Measurements from ENCODE around the gene TRIM61. TPM values are rescaled to one million over a fixed set of nuclear protein-coding genes. Genes with fewer than 3 reads are reported as not detected.

TRIM61 gene
- total and polyA plus RNA-seq, 2 of the 4 experiments (the other 2 are of a cell fraction), result 1.5 to 4.7 TPM

DNA sequence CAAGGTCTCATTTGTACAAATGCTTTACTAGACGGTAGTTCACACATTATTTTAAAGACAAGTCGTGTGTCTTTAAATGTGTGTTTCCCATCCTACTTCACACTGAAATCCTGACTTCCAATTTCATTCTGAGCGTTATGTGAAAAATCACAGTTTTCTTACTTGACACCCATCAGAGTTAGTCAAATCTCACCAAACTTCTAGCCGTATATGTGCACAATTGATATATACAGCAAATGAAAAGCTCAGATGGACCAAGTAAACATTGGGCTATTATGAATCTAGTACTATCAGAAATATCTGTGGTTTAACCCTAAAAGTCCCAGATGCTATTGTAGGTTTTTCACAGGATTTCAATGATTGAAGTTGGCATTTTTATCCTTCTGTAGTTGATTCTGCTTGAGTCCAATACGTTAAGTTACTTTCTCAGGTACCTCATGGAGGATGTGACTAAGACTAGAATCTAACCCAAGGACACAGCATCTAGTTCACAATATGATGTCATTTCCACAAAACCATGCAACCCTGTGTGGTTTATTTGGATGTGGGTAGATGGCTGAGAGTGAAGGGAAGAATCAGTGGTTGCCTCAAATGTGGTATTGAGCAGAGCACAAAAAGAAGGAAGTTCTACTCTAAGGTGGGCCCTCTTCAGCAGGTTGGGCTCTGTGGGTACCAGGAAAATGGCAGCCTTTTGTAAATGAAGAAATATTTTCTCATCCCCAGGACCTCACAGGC is 32.2 kb upstream of the TRIM61 start:
- no TSS peak for BruUV-seq (replicated peaks)
- no peak for DNase-seq
- Histone ChIP-seq H3K56ac (ENCODE audit: extremely low read depth, insufficient read depth, low read length) (no peak overlapping the region), H2BK15ac (ENCODE audit: low read depth, low read length) (no peak overlapping the region), H3K4me3 (ENCODE audit: insufficient read depth, low read depth, low read length) (no peak overlapping the region), H3K4me1 (ENCODE audit: control insufficient read depth, insufficient read depth, low read length) (no peaks in the 10 kb centered on the region), H3K9me3 (ENCODE audit: control insufficient read depth, insufficient read depth, low read length) (no peaks in the 10 kb centered on the region), H3K9me1 (ENCODE audit: insufficient read depth, low read length) (no peaks in the 10 kb centered on the region), H2BK120ac (ENCODE audit: low read depth, low read length) (no peak overlapping the region), H2AFZ (replicated peaks; ENCODE audit: low read length, poor library complexity) (peak overlapping the region; percentile 21), H3K79me1 (ENCODE audit: low read depth in 1 of 2, low read length in 2 of 2) (no peaks in the 10 kb centered on the region), H4K8ac (ENCODE audit: low read depth in 2 of 2, low read length in 2 of 2) (no peak overlapping the region), H4K5ac (ENCODE audit: low read depth, low read length) (no peak overlapping the region), H3K27ac (ENCODE audit: insufficient read depth, low read length) (no peak overlapping the region), H3K23ac (ENCODE audit: low read depth, low read length) (no peak overlapping the region), H3K36me3 (ENCODE audit: control insufficient read depth, insufficient read depth, low read length) (no peaks in the 10 kb centered on the region), H3K9ac (ENCODE audit: low read depth, low read length) (no peak overlapping the region), H3K14ac (replicated peaks; ENCODE audit: low read depth, low read length) (no peak overlapping the region), H2AK5ac (ENCODE audit: low read depth, low read length) (no peak overlapping the region), H2AK9ac (replicated peaks; ENCODE audit: low read depth, low read length, poor library complexity) (no peak overlapping the region), H2BK5ac (ENCODE audit: low read depth, low read length, poor library complexity, severe bottlenecking) (no peak overlapping the region), H3K4me2 (ENCODE audit: low read depth, low read length) (no peak overlapping the region), H4K20me1 (ENCODE audit: insufficient read depth, low read length) (no peaks in the 10 kb centered on the region), H2BK20ac (ENCODE audit: low read depth, low read length) (no peak overlapping the region), H4K91ac (ENCODE audit: insufficient read depth, low read depth, low read length) (no peak overlapping the region), H3K4ac (ENCODE audit: low read depth, low read length) (no peak overlapping the region), H3K27me3 (ENCODE audit: control insufficient read depth, insufficient read depth, low read length) (no peaks in the 10 kb centered on the region), H3K18ac (ENCODE audit: low read depth, low read length) (no peak overlapping the region)
- no peak for TF ChIP-seq RCOR1 (IDR thresholded peaks at IDR 0.05; ENCODE audit: insufficient replicate concordance, low read length)
- TF ChIP-seq POLR2A (IDR thresholded peaks at IDR 0.05; ENCODE audit: low read depth, low read length), result no peak
- TF ChIP-seq MAFK (IDR thresholded peaks at IDR 0.05; ENCODE audit: low read depth, low read length), result no peak
- TF ChIP-seq RFX5 (IDR thresholded peaks at IDR 0.05; ENCODE audit: low read depth, low read length), result no peak
- TF ChIP-seq BHLHE40 (IDR thresholded peaks at IDR 0.05; ENCODE audit: low read depth, low read length), result no peak
- no peak for TF ChIP-seq RAD21 (IDR thresholded peaks at IDR 0.05; ENCODE audit: low read length)
- TF ChIP-seq CEBPB (IDR thresholded peaks at IDR 0.05; ENCODE audit: low read depth, low read length), result no peak
- no peak for TF ChIP-seq NFE2L2 (IDR thresholded peaks at IDR 0.05; ENCODE audit: low read depth, low read length)
- TF ChIP-seq CHD1 (IDR thresholded peaks at IDR 0.05; ENCODE audit: low read depth, low read length), result no peak
- TF ChIP-seq, protein P1, sequence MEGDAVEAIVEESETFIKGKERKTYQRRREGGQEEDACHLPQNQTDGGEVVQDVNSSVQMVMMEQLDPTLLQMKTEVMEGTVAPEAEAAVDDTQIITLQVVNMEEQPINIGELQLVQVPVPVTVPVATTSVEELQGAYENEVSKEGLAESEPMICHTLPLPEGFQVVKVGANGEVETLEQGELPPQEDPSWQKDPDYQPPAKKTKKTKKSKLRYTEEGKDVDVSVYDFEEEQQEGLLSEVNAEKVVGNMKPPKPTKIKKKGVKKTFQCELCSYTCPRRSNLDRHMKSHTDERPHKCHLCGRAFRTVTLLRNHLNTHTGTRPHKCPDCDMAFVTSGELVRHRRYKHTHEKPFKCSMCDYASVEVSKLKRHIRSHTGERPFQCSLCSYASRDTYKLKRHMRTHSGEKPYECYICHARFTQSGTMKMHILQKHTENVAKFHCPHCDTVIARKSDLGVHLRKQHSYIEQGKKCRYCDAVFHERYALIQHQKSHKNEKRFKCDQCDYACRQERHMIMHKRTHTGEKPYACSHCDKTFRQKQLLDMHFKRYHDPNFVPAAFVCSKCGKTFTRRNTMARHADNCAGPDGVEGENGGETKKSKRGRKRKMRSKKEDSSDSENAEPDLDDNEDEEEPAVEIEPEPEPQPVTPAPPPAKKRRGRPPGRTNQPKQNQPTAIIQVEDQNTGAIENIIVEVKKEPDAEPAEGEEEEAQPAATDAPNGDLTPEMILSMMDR (conservative IDR thresholded peaks at IDR 0.05; ENCODE audit: low read depth, low read length), result no peak
- TF ChIP-seq MAZ (IDR thresholded peaks at IDR 0.05; ENCODE audit: borderline replicate concordance, low read depth, low read length), result no peak
- TF ChIP-seq, protein P2, sequence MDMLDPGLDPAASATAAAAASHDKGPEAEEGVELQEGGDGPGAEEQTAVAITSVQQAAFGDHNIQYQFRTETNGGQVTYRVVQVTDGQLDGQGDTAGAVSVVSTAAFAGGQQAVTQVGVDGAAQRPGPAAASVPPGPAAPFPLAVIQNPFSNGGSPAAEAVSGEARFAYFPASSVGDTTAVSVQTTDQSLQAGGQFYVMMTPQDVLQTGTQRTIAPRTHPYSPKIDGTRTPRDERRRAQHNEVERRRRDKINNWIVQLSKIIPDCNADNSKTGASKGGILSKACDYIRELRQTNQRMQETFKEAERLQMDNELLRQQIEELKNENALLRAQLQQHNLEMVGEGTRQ (IDR thresholded peaks at IDR 0.05; ENCODE audit: low read depth, low read length), result no peak
- TF ChIP-seq, protein P3, sequence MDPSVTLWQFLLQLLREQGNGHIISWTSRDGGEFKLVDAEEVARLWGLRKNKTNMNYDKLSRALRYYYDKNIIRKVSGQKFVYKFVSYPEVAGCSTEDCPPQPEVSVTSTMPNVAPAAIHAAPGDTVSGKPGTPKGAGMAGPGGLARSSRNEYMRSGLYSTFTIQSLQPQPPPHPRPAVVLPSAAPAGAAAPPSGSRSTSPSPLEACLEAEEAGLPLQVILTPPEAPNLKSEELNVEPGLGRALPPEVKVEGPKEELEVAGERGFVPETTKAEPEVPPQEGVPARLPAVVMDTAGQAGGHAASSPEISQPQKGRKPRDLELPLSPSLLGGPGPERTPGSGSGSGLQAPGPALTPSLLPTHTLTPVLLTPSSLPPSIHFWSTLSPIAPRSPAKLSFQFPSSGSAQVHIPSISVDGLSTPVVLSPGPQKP (IDR thresholded peaks at IDR 0.05; ENCODE audit: borderline replicate concordance, low read depth, low read length), result no peak
- no peak for TF ChIP-seq MXI1 (IDR thresholded peaks at IDR 0.05; ENCODE audit: borderline replicate concordance, low read depth, low read length)
- TF ChIP-seq FOS (IDR thresholded peaks at IDR 0.05; ENCODE audit: low read depth, low read length), result no peak
- no peak for TF ChIP-seq SMC3 (IDR thresholded peaks at IDR 0.05; ENCODE audit: low read depth, low read length)
- intact Hi-C loops (cut with micrococcal nuclease) (no loop called here), in situ Hi-C loops (cut with MboI; ENCODE audit: low sequenced_read_pairs) (no loop called here), dilution Hi-C loops (cut with HindIII; ENCODE audit: low sequenced_read_pairs, unreplicated experiment) (no loop called here)
- ChIA-PET CTCF (interaction anchor here (0.6 kb wide), 1 partner anchor 24 kb away, joined by 3 read pairs; no protein-coding TSS in a partner anchor), POLR2A (ENCODE audit: unreplicated experiment) (no interaction called here)
- ATAC-seq (ENCODE audit: low read depth), result no peak
- WGBS, 2 experiments (ENCODE audit: extremely low coverage in 2 of 2, insufficient read length in 1 of 2), result 40% methylated on average over 1 of the region's 5 CpGs; no CpG with 5 or more reads in 1 of the 2 experiments

Measured in IMR-90 (cell line).